ENCODE measurements around the gene USP5.
"Not testable (repeated sequence)": the region's sequence is repeated elsewhere in the genome, so short reads cannot be mapped to it uniquely, and the experiment has no call there.

USP5 gene

GRCh38 chr12:6842075-6842474 lies 9.9 kb upstream of the USP5 start:
- no peak for DNase-seq

GRCh38 chr12:6843118-6843902 lies 8.6 kb upstream of the USP5 start:
- DNase-seq: peak; percentile 80

- DNase-seq: no peak
Measured at GRCh38 chr12:6845395-6845794, 6.6 kb upstream of the USP5 start.

- DNase-seq: no peak
Measured at GRCh38 chr12:6846316-6846869, 5.6 kb upstream of the USP5 start.

- DNase-seq: no peak
Measured at GRCh38 chr12:6847676-6848075, 4.3 kb upstream of the USP5 start.

- DNase-seq: no peak
Measured at GRCh38 chr12:6849427-6849826, 2.5 kb upstream of the USP5 start.

- DNase-seq: no peak
Measured at GRCh38 chr12:6849976-6850560, 1.9 kb upstream of the USP5 start.

GRCh38 chr12:6850796-6851152 lies 1.2 kb upstream of the USP5 start:
- DNase-seq: no peak

- peak; percentile 100 for DNase-seq
Measured at GRCh38 chr12:6851153-6851920, 613 bp upstream of the USP5 start, which contains the start of gene CDCA3. Gene CDCA3, minus strand, starts transcription at chr12:6851286. Its CDS starts 334 bp downstream, at chr12:6850952.

- peak; percentile 87 for DNase-seq
Measured at GRCh38 chr12:6852651-6853354, 853 bp downstream of the USP5 start.

- DNase-seq: no peak
Measured at GRCh38 chr12:6853626-6854025, 1.7 kb downstream of the USP5 start.

GRCh38 chr12:6854036-6854435 lies 2.1 kb downstream of the USP5 start:
- DNase-seq: no peak

GRCh38 chr12:6855322-6855721 lies 3.4 kb downstream of the USP5 start:
- no peak for DNase-seq

- no peak for DNase-seq
Measured at GRCh38 chr12:6858799-6859198, 6.8 kb downstream of the USP5 start.

- DNase-seq: no peak
Measured at GRCh38 chr12:6860116-6860515, 8.2 kb downstream of the USP5 start.

GRCh38 chr12:6860942-6861341 lies 9.0 kb downstream of the USP5 start:
- no peak for DNase-seq

GRCh38 chr12:6861391-6861790 lies 9.4 kb downstream of the USP5 start:
- DNase-seq: no peak

- no peak for DNase-seq
Measured at GRCh38 chr12:6863033-6863432, 11.1 kb downstream of the USP5 start.

GRCh38 chr12:6863586-6864321 lies 11.8 kb downstream of the USP5 start:
- no peak for DNase-seq

- DNase-seq: not testable (repeated sequence)
Measured at GRCh38 chr12:6865307-6865706, 13.4 kb downstream of the USP5 start.

GRCh38 chr12:6866163-6866919 lies 14.4 kb downstream of the USP5 start:
- no peak for DNase-seq

Measured in DMS53 (cell line).